Measurements from ENCODE around the gene PCDHGB7.

DNA sequence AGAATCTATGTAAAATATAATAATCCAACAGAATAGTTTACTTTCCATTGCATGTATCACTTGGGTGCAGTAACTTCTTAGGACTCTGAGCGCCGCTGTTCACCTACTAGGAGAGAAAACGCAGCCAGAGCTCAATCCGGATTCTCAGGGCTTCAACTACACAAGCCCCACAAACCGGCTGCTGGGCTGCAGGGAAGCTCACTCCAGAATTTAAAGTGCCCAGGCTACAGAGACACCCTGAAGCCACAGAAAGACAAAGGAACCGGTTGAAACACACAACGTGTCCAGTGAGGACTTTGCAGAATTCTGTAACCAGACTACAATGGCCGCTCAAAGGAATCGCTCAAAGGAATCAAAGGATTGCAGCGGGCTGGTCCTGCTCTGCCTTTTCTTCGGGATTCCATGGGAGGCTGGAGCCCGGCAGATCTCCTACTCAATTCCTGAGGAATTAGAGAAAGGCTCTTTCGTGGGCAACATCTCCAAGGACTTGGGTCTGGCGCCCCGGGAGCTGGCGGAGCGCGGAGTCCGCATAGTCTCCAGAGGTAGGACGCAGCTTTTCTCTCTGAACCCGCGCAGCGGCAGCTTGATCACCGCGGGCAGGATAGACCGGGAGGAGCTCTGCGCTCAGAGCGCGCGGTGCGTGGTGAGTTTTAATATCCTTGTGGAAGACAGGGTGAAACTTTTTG, 4.5 kb upstream of the PCDHGB7 start, which contains the start of gene PCDHGA10:
- TF ChIP-seq, protein P1, sequence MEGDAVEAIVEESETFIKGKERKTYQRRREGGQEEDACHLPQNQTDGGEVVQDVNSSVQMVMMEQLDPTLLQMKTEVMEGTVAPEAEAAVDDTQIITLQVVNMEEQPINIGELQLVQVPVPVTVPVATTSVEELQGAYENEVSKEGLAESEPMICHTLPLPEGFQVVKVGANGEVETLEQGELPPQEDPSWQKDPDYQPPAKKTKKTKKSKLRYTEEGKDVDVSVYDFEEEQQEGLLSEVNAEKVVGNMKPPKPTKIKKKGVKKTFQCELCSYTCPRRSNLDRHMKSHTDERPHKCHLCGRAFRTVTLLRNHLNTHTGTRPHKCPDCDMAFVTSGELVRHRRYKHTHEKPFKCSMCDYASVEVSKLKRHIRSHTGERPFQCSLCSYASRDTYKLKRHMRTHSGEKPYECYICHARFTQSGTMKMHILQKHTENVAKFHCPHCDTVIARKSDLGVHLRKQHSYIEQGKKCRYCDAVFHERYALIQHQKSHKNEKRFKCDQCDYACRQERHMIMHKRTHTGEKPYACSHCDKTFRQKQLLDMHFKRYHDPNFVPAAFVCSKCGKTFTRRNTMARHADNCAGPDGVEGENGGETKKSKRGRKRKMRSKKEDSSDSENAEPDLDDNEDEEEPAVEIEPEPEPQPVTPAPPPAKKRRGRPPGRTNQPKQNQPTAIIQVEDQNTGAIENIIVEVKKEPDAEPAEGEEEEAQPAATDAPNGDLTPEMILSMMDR (IDR thresholded peaks at IDR 0.05), result peak; percentile 71
- TF ChIP-seq, protein P2, sequence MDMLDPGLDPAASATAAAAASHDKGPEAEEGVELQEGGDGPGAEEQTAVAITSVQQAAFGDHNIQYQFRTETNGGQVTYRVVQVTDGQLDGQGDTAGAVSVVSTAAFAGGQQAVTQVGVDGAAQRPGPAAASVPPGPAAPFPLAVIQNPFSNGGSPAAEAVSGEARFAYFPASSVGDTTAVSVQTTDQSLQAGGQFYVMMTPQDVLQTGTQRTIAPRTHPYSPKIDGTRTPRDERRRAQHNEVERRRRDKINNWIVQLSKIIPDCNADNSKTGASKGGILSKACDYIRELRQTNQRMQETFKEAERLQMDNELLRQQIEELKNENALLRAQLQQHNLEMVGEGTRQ (CRISPR knock-in tag; IDR thresholded peaks at IDR 0.05), result no peak
- TF ChIP-seq, protein P3, sequence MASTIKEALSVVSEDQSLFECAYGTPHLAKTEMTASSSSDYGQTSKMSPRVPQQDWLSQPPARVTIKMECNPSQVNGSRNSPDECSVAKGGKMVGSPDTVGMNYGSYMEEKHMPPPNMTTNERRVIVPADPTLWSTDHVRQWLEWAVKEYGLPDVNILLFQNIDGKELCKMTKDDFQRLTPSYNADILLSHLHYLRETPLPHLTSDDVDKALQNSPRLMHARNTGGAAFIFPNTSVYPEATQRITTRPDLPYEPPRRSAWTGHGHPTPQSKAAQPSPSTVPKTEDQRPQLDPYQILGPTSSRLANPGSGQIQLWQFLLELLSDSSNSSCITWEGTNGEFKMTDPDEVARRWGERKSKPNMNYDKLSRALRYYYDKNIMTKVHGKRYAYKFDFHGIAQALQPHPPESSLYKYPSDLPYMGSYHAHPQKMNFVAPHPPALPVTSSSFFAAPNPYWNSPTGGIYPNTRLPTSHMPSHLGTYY (CRISPR knock-in tag; IDR thresholded peaks at IDR 0.05), result no peak
- no peak for TF ChIP-seq TEAD4 (CRISPR knock-in tag; IDR thresholded peaks at IDR 0.05)
- TF ChIP-seq, protein P4, sequence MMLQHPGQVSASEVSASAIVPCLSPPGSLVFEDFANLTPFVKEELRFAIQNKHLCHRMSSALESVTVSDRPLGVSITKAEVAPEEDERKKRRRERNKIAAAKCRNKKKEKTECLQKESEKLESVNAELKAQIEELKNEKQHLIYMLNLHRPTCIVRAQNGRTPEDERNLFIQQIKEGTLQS (CRISPR knock-in tag; conservative IDR thresholded peaks at IDR 0.05), result no peak

Data from WTC11 (cell line).